Right atrium auricular region (tissue), 2 donors: Measurements from ENCODE around the gene MARK2. TPM values are rescaled to one million over a fixed set of nuclear protein-coding genes. Genes with fewer than 3 reads are reported as not detected.

ENCODE experiments used
- DNase-seq: peaks from one replicate; pipeline ENCODE4 v3.0.0-alpha.2; 2019; ENCODE audit warnings: low spot score
- H3K27ac ChIP-seq, 2 donors: fragments of 200-600 bp; sonication (generic); 1 replicate in 1 of 2; 2 replicates in 1 of 2; pipeline ENCODE4 v1.5.1; 2016 to 2019
- H3K27me3 ChIP-seq, 2 donors: fragments of 200-600 bp; sonication (generic); one replicate each; pipeline versions ENCODE4 v1.5.1 to v1.6.0; 2017 to 2019
- H3K36me3 ChIP-seq: fragments of 200-600 bp; sonication (generic); one replicate; pipeline ENCODE4 v1.5.1; 2016
- H3K4me1 ChIP-seq, 2 donors: fragments of 200-600 bp; sonication (generic); one replicate each; pipeline versions ENCODE4 v1.5.1 to v1.6.0; 2017 to 2019
- H3K4me3 ChIP-seq, 2 donors: fragments of 200-600 bp; sonication (generic); 1 replicate in 1 of 2; 2 replicates in 1 of 2; pipeline ENCODE4 v1.5.1; 2017 to 2019; ENCODE audit warnings: mild to moderate bottlenecking in 1 of 2, moderate library complexity in 1 of 2
- H3K9me3 ChIP-seq, 2 donors: fragments of 200-600 bp; sonication (generic); one replicate each; pipeline ENCODE4 v1.5.1; 2019
- total RNA-seq, 2 donors: library from RNA; depleted of rRNA; stranded (reverse); fragments of >200 nt; gene quantifications; one replicate each; pipeline ENCODE4 v1.1.0, GENCODE V29; 2016
- TF ChIP-seq, protein P1 (sequence below), 2 donors: fragments of 200-600 bp; sonication (generic); IDR thresholded peaks; one replicate each; pipeline ENCODE4 v1.5.1; 2019; ENCODE audit warnings: antibody characterized with exemption in 2 of 2

Gene MARK2
- total RNA-seq, 2 donors from 2014 or later, result 29.3 to 31.5 TPM

DNA sequence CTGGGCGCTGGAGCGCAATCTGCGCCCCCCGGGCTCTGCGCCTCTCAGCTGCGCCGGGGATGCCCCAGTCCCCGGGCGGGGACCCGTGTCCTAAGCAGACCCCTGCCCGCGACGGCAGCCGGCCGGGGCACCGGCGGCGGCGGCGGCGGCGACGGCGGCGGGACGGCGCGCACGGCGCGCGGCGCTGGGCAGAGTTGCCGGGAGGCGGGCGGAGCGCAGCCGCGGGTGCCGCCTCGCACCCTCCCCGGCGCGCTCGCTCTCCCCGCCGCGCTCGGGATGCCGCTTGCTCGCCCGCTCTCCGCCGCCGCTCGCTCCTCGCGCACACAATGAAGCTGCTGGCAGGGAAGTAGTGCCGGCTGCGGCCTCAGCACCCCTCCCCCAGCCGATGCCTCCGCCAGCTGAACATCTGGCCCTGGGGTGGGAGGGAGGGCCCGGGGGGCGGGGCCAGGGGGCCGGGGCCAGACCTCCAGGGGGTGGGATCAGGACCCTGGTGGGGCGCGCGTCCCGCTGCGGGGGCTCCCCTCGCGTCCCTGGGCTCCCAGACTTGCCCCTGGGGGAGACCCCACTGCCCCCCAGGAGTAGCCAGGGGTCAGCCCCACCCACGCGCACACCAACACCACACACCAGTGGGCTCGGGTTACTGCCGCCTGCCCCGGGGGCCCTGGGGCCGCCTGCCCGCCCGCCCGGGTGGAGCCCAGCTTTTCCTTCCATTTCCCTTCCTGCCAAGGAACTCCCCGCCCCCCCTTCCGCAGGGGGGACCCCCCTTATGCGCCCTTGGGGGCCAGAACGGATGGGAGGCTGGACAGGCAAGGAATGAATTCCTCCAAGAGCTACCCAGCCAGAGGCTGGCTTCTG lies 78.2 kb downstream of the MARK2 start, which contains the start of gene RCOR2:
Gene RCOR2 (minus strand): TSS at position 328 of the 855 bp plus-strand sequence. CDS start 708 bp downstream, outside the sequence.
- no peaks in the 10 kb centered on the region for H3K36me3 ChIP-seq
- DNase-seq, result peak; percentile 73
- H3K4me3 ChIP-seq, result peak within 1 kb of the TSS; percentile 40 to 58
- TF ChIP-seq, protein P1, sequence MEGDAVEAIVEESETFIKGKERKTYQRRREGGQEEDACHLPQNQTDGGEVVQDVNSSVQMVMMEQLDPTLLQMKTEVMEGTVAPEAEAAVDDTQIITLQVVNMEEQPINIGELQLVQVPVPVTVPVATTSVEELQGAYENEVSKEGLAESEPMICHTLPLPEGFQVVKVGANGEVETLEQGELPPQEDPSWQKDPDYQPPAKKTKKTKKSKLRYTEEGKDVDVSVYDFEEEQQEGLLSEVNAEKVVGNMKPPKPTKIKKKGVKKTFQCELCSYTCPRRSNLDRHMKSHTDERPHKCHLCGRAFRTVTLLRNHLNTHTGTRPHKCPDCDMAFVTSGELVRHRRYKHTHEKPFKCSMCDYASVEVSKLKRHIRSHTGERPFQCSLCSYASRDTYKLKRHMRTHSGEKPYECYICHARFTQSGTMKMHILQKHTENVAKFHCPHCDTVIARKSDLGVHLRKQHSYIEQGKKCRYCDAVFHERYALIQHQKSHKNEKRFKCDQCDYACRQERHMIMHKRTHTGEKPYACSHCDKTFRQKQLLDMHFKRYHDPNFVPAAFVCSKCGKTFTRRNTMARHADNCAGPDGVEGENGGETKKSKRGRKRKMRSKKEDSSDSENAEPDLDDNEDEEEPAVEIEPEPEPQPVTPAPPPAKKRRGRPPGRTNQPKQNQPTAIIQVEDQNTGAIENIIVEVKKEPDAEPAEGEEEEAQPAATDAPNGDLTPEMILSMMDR (IDR thresholded peaks at IDR 0.05), result no peak
- H3K27me3 ChIP-seq, result no peaks in the 10 kb centered on the region
- peak within 1 kb of the TSS; percentile 91 to 95 for H3K27ac ChIP-seq
- no peaks in the 10 kb centered on the region for H3K9me3 ChIP-seq
- H3K4me1 ChIP-seq, result peaks cover 0 to 57% of the 10 kb centered on the region in 2 donors

DNA sequence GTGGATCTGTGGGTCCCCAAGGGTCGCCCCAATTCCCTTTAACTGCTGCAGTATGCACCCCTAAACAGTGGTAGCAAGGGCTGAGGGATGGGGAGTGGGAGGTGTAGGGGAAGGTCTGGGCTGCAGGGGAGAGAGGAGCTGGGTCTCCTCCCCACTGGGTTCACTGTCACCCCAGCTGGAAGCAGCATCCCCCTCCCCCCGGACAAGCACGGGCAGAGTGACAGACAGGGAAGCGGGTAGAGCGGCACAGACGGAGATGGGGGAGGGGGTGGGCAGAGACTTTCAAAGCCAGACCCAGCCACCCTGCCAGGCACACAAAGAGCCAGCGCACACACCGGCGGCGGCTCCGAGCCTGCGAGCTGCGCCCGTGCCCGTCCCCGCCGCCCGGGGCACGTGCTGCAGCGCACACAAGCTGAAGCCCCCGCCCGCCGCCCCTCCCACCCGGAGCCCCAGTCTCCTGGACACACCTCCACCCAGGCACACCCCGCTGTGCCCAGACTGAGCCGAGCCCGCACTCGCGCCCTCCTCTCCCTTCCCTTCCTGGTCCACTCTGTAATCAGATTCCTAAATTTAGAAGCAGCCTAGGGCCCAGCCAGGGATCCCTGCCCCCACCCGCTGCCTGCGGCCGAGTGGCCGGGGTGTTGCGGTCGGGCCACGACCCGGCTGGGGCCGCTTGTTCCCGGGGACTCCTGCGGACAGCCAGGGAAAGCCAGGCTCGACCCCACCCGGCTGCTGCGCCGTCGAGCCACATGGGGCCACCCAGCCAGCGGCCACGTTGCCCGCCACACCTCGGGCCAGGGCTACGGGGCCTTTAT lies 79.0 kb downstream of the MARK2 start:
- DNase-seq, result peak; percentile 68
- Histone ChIP-seq H3K4me3 (peak overlapping the region; percentile 40 to 58), H3K4me1 (peaks cover 0 to 57% of the 10 kb centered on the region in 2 donors), H3K9me3 (no peaks in the 10 kb centered on the region), H3K27ac (peak overlapping the region; percentile 91 to 95), H3K36me3 (no peaks in the 10 kb centered on the region), H3K27me3 (no peaks in the 10 kb centered on the region)
- TF ChIP-seq, protein P1 (IDR thresholded peaks at IDR 0.05), result no peak

DNA sequence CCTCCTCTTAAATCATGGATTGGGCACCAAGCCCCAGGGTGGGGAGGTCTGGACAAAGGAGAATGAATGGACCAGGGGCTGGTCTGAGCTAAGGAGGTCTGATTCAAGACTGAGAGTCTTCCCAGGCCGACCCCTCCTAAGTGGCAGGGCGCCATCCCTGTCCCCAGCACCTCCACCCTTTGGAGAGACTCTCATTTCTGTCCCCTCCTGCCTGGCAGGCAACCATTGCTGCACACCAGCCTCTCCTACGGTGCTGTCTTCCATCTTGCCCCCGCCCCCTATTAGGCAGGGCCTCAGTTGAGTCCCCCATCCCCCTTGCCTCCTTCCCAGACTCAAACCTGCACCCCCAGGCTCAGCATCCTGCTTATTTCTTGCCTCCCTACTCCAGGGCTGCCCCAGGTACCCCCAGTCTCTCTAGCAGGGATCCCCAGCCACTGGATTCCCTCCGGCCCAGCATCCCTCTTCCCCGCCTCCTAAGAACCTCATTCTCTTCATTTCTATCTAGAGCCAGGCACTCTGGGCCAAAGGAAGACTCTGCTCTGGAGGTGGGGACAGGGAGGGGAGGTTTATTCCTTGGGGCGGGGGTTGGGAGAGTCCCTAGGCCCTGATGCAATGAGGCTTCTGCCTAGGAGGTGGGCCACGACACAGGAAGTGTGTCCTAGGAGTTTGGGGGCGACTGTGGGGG lies 79.7 kb downstream of the MARK2 start:
- DNase-seq, result no peak
- Histone ChIP-seq H3K27ac (peak overlapping the region; percentile 91 to 95), H3K36me3 (no peaks in the 10 kb centered on the region), H3K4me3 (peak overlapping the region; percentile 40 to 58), H3K4me1 (peaks cover 0 to 57% of the 10 kb centered on the region in 2 donors), H3K9me3 (no peaks in the 10 kb centered on the region), H3K27me3 (no peaks in the 10 kb centered on the region)
- TF ChIP-seq, protein P1 (IDR thresholded peaks at IDR 0.05), result no peak

DNA sequence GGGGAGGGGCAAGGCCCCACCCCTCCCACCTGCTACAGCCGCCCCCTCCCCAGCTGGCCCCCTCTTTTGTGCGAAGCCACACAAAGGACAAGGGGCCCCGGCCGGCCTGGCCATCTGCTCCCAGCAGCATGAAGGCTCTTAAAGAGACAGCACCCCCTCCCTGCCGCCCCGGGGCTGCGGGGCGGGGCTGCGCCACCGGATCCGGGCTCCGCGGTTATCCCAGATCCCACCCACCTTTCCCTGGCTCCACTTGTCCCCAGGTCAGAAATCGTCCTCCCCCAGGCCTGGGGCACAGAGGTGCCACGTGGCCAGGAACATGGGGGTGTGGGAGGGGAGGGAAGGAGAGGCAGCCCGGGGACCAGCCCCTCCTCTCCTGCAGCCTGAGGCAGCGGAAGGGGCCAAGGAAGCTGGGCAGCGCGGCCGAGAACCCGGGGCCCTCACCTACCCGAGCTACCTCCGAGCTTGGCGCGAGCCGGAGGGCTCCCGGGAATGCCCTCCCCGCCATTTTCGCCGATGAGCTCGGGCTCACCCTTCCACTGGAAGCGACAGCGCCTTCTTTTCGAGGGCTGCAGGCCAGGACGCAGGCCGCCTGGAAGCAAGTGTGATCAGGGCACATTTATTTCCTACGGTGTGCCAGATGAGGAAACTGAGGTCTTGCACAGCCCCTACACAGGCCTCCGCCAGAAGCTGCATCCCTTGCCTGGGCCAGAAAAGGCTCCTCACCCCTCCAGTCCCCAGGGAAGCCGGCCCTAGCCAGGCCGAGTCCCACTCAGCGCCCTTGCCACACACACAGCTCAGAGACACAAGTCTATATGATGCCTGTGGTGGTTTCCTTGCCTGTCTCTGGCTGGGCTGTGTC lies 80.6 kb downstream of the MARK2 start:
- peak overlapping the region; percentile 91 to 95 for H3K27ac ChIP-seq
- TF ChIP-seq, protein P1 (IDR thresholded peaks at IDR 0.05), result no peak
- DNase-seq, result no peak
- peak overlapping the region; percentile 12 to 58 for H3K4me3 ChIP-seq
- H3K36me3 ChIP-seq, result no peaks in the 10 kb centered on the region
- H3K9me3 ChIP-seq, result no peaks in the 10 kb centered on the region
- peaks cover 0 to 57% of the 10 kb centered on the region in 2 donors for H3K4me1 ChIP-seq
- H3K27me3 ChIP-seq, result no peaks in the 10 kb centered on the region
